HEK293 (cell line): ENCODE measurements around the gene NKAPL.

ENCODE experiments used
- CTCF ChIA-PET: fragments of 350-600 bp; formaldehyde crosslinking; extraction: SDS; loops from one replicate; lab custom pipeline; 2021; ENCODE audit warnings: antibody characterized with exemption; lab: Yijun Ruan, JAX
- POLR2A ChIA-PET: fragments of 300-600 bp; formaldehyde crosslinking; extraction: SDS; loops from one replicate; lab custom pipeline; 2020; ENCODE audit warnings: antibody characterized with exemption, inconsistent platforms; lab: Yijun Ruan, JAX
- H3K27ac ChIP-seq: fragments of 200-500 bp; sonication (Bioruptor generic); 2 replicates; pipeline ENCODE4 v1.5.1; 2014; ENCODE audit warnings: low read depth, low read length, control low read depth, inconsistent platforms; ENCODE audit errors: extremely low read depth
- H3K36me3 ChIP-seq, 2 experiments: fragments of 200-500 bp in 1 of 2; sonication (Bioruptor generic) in 1 of 2; 1 replicate in 1 of 2; 2 replicates in 1 of 2; pipeline ENCODE4 v1.5.1; 2014 to 2017; ENCODE audit warnings: inconsistent platforms in 2 of 2, low read length in 2 of 2; ENCODE audit not compliant: control insufficient read depth in 2 of 2, insufficient read depth in 1 of 2
- H3K4me1 ChIP-seq: fragments of 200-500 bp; sonication (Bioruptor generic); 2 replicates; pipeline ENCODE4 v1.5.1; 2014; ENCODE audit warnings: mild to moderate bottlenecking, low read length, inconsistent platforms; ENCODE audit not compliant: control insufficient read depth, insufficient read depth
- H3K4me3 ChIP-seq: 2 replicates; pipeline ENCODE4 v1.5.1; 2011; ENCODE audit warnings: low read depth, mild to moderate bottlenecking, control low read depth, low read length, moderate library complexity
- H3K9me3 ChIP-seq: fragments of 200-500 bp; sonication (Bioruptor generic); 2 replicates; pipeline ENCODE4 v1.5.1; 2014; ENCODE audit warnings: low read depth, low read length, inconsistent platforms; ENCODE audit not compliant: control insufficient read depth, insufficient read depth
- PRDM1 ChIP-seq: fragments of 450-650 bp; formaldehyde crosslinking; IDR thresholded peaks from 2 replicates; pipeline ENCODE4; 2016; ENCODE audit warnings: missing biosample characterization, missing genetic modification characterization
- ZBTB17 ChIP-seq: fragments of 450-650 bp; formaldehyde crosslinking; IDR thresholded peaks from 2 replicates; pipeline ENCODE4 v1.5.1; 2016; ENCODE audit warnings: missing biosample characterization, missing genetic modification characterization
- ZBTB20 ChIP-seq: fragments of 450-650 bp; formaldehyde crosslinking; IDR thresholded peaks from 2 replicates; pipeline ENCODE4 v1.5.1; 2016; ENCODE audit warnings: missing biosample characterization, missing genetic modification characterization
- ZBTB8A ChIP-seq: fragments of 450-650 bp; formaldehyde crosslinking; IDR thresholded peaks from 2 replicates; pipeline ENCODE4 v1.5.1; 2016; ENCODE audit warnings: missing biosample characterization, missing genetic modification characterization
- ZNF114 ChIP-seq: fragments of 450-650 bp; formaldehyde crosslinking; IDR thresholded peaks from 2 replicates; pipeline ENCODE4 v1.5.0; 2017; ENCODE audit warnings: missing biosample characterization, missing genetic modification characterization
- ZNF132 ChIP-seq: fragments of 450-650 bp; formaldehyde crosslinking; IDR thresholded peaks from 2 replicates; pipeline ENCODE4 v1.5.1; 2017; ENCODE audit warnings: missing biosample characterization, missing genetic modification characterization, borderline replicate concordance
- ZNF175 ChIP-seq: fragments of 450-650 bp; formaldehyde crosslinking; IDR thresholded peaks from 2 replicates; pipeline ENCODE4 v1.5.1; 2016; ENCODE audit warnings: missing biosample characterization, missing genetic modification characterization
- ZNF239 ChIP-seq: fragments of 450-650 bp; formaldehyde crosslinking; IDR thresholded peaks from 2 replicates; pipeline ENCODE4 v1.5.1; 2016; ENCODE audit warnings: missing biosample characterization, missing genetic modification characterization
- ZNF335 ChIP-seq: fragments of 450-650 bp; formaldehyde crosslinking; conservative IDR thresholded peaks from 2 replicates; pipeline ENCODE4 v1.5.1; 2016; ENCODE audit warnings: missing biosample characterization, missing genetic modification characterization
- ZNF404 ChIP-seq: fragments of 450-650 bp; formaldehyde crosslinking; IDR thresholded peaks from 2 replicates; pipeline ENCODE4 v1.5.1; 2017; ENCODE audit warnings: missing biosample characterization, missing genetic modification characterization
- ZNF621 ChIP-seq: fragments of 450-650 bp; formaldehyde crosslinking; IDR thresholded peaks from 2 replicates; pipeline ENCODE4 v1.5.1; 2017; ENCODE audit warnings: missing biosample characterization, missing genetic modification characterization
- TF ChIP-seq, protein P1 (sequence below): fragments of 450-650 bp; formaldehyde crosslinking; IDR thresholded peaks from 2 replicates; pipeline ENCODE4 v1.5.1; 2016; ENCODE audit warnings: missing biosample characterization, missing genetic modification characterization
- TF ChIP-seq, protein P2 (sequence below): fragments of 450-650 bp; formaldehyde crosslinking; optimal IDR thresholded peaks from 2 replicates; pipeline ENCODE3; 2016; ENCODE audit warnings: missing biosample characterization, mild to moderate bottlenecking, missing genetic modification characterization
- TF ChIP-seq, protein P3 (sequence below): fragments of 450-650 bp; formaldehyde crosslinking; IDR thresholded peaks from 2 replicates; pipeline ENCODE4 v1.5.1; 2017; ENCODE audit warnings: missing biosample characterization, missing genetic modification characterization

Gene NKAPL

DNA sequence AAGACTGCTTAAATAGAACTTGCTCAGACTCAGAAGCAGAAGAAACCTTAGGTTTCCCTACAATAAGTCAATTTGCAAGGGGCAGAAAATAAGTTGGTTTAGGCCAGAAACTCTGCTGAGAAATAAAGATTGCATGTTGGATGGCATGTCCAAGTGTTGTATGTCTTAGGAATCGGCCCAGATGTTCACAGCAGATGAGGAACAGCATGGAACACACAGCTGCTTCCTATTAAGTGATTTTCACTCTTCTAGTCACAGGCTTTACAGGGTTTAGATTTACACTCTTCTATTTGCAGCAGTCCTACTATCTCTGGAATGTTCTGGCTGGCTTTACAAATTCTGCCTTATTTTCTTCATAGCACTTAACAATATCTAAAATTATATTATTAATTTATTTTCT lies 10.2 kb upstream of the NKAPL start (continued):
- no peak for TF ChIP-seq ZNF621 (tag by site-specific recombination)
- TF ChIP-seq, protein P1, sequence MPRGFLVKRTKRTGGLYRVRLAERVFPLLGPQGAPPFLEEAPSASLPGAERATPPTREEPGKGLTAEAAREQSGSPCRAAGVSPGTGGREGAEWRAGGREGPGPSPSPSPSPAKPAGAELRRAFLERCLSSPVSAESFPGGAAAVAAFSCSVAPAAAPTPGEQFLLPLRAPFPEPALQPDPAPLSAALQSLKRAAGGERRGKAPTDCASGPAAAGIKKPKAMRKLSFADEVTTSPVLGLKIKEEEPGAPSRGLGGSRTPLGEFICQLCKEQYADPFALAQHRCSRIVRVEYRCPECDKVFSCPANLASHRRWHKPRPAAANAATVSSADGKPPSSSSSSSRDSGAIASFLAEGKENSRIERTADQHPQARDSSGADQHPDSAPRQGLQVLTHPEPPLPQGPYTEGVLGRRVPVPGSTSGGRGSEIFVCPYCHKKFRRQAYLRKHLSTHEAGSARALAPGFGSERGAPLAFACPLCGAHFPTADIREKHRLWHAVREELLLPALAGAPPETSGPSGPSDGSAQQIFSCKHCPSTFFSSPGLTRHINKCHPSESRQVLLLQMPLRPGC (tag by site-specific recombination) = no peak

DNA sequence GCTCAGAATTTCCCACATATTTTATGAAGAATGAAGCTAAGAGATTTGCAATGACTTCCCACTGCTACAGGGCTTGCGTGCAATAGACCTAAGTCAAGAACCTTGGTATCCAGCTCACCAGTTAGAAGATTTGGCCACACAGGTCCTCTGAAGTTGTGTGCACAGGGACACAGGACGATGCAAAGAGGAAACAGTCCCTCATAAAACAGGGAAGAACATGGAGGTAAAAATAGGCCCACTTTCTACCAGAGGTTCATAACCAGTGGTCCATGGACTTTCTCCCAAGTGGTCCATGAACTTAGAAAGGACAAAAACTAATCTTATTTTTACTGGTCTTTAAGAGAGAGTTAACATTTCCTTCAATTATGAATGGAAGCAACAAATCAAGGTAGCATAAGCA lies 8.3 kb upstream of the NKAPL start:
- Histone ChIP-seq H3K36me3 (peaks cover 10 to 36% of the 10 kb centered on the region in 2 experiments), H3K9me3 (no peaks in the 10 kb centered on the region), H3K4me1 (peaks cover 5% of the 10 kb centered on the region; the same call in 1 of the 2 replicates), H3K27ac (no peak overlapping the region), H3K4me3 (peak overlapping the region; percentile 74)
- ChIA-PET POLR2A (interaction anchor here (0.6 to 0.7 kb wide), 2 partner anchors 85 to 99 kb away, joined by 3 to 5 read pairs; partner anchors contain the start of gene ZKSCAN3), CTCF (interaction anchor here (1.0 kb wide), 1 partner anchor 105 kb away, joined by 5 read pairs; no protein-coding TSS in a partner anchor)
- TF ChIP-seq ZNF335 (tag by site-specific recombination) (no peak), PRDM1 (tag by site-specific recombination) (0 out of 2 replicates have a peak, but pooled peaks have one; percentile 20), ZNF132 (tag by site-specific recombination) (no peak), ZNF175 (tag by site-specific recombination) (no peak), ZNF404 (no peak)
- TF ChIP-seq, all 188 proteins: peak for 1

DNA sequence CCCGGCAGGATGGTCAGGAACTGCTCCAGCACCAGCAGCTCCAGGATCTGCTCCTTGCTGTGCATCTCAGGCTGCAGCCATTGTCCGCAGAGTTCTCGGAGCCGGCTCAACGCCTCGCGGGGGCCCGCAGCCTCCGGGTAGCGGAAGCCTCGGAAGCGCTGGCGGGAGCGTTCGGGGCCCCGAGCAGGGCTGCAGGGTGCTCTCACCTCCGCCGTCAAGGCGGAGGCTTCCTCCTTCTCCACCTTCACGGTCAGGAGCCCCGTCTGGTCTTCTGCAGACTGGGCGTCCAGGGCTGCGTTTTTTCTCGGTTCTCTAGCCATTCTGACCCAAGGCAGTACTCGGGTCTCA lies 7.5 kb upstream of the NKAPL start:
- ChIA-PET POLR2A (interaction anchor here (1.0 to 3.8 kb wide), 13 partner anchors 9 to 350 kb away, joined by 3 to 62 read pairs (median 5); partner anchors contain the start of genes PGBD1, ZKSCAN8, ZSCAN16 and ZSCAN26), CTCF (interaction anchor here (0.9 to 1.0 kb wide), 2 partner anchors 9 to 105 kb away, joined by 3 read pairs; no protein-coding TSS in a partner anchor)
- Histone ChIP-seq H3K36me3 (peaks cover 6 to 27% of the 10 kb centered on the region in 2 experiments), H3K9me3 (no peaks in the 10 kb centered on the region), H3K4me1 (peaks cover 5% of the 10 kb centered on the region; the same call in 1 of the 2 replicates), H3K4me3 (peak overlapping the region; percentile 74), H3K27ac (peak overlapping the region; percentile 20; the same call in 1 of the 2 replicates)
- TF ChIP-seq ZBTB17 (tag by site-specific recombination) (peak; percentile 56), ZBTB8A (tag by site-specific recombination) (no peak), ZNF239 (tag by site-specific recombination) (no peak), ZBTB20 (tag by site-specific recombination) (peak; percentile 89), ZNF114 (tag by site-specific recombination) (no peak)
- TF ChIP-seq, protein P2, sequence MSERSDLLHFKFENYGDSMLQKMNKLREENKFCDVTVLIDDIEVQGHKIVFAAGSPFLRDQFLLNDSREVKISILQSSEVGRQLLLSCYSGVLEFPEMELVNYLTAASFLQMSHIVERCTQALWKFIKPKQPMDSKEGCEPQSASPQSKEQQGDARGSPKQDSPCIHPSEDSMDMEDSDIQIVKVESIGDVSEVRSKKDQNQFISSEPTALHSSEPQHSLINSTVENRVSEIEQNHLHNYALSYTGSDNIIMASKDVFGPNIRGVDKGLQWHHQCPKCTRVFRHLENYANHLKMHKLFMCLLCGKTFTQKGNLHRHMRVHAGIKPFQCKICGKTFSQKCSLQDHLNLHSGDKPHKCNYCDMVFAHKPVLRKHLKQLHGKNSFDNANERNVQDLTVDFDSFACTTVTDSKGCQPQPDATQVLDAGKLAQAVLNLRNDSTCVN = peak; percentile 38
- TF ChIP-seq, protein P3, sequence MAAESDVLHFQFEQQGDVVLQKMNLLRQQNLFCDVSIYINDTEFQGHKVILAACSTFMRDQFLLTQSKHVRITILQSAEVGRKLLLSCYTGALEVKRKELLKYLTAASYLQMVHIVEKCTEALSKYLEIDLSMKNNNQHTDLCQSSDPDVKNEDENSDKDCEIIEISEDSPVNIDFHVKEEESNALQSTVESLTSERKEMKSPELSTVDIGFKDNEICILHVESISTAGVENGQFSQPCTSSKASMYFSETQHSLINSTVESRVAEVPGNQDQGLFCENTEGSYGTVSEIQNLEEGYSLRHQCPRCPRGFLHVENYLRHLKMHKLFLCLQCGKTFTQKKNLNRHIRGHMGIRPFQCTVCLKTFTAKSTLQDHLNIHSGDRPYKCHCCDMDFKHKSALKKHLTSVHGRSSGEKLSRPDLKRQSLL (tag by site-specific recombination) = peak; percentile 65; the same call in 1 of the 2 replicates
